Left ventricle myocardium superior (tissue), 1 donor: ENCODE measurements around the gene CAMSAP2. TPM values are rescaled to one million over a fixed set of nuclear protein-coding genes. Genes with fewer than 3 reads are reported as not detected.

Source experiments
- ATAC-seq: fragments of 200-7000 bp; cut with Tn5 transposase; one replicate; pipeline ENCODE4 v1.9.1; 2020; ENCODE audit warnings: mild to moderate bottlenecking, moderate library complexity
- DNase-seq: peaks from one replicate; pipeline ENCODE4 v3.0.0-alpha.2; 2020
- intact Hi-C: fragments of 100-400 bp; cut with micrococcal nuclease; formaldehyde crosslinking; loops from one replicate; pipeline ENCODE4 v1.11.0; 2022
- long read RNA-seq: library from polyadenylated mRNA; unstranded; transcript quantifications from one replicate; pipeline ENCODE4 v2.0.0, GENCODE V29; 2021
- total RNA-seq: library from RNA; stranded (reverse); fragmentation: NEBNext Ultra II Directional; extraction: Animal tissue kit (Norgen Biotek cat#: 25700); gene quantifications from one replicate; pipeline ENCODE4 v1.2.1, GENCODE V29; 2021
- donor health status: DM: no; HTN: yes; CAD: no; lungs with severe emphysema.

CAMSAP2 gene
- total RNA-seq, result 42.1 TPM
- long read RNA-seq, partial matches to known transcripts, result 9 of 9 reads
- long read RNA-seq, other reads (novel, unspliced or antisense), result 0 of 9 reads

GRCh38 chr1:200738327-200738948, at the start of gene CAMSAP2:
CAMSAP2 (plus strand) TSS chr1:200738893; CDS start chr1:200739828, 935 bp downstream.
- intact Hi-C loops, result no loop called here
- peak; percentile 92 for ATAC-seq
- DNase-seq, result peak; percentile 94

DNA sequence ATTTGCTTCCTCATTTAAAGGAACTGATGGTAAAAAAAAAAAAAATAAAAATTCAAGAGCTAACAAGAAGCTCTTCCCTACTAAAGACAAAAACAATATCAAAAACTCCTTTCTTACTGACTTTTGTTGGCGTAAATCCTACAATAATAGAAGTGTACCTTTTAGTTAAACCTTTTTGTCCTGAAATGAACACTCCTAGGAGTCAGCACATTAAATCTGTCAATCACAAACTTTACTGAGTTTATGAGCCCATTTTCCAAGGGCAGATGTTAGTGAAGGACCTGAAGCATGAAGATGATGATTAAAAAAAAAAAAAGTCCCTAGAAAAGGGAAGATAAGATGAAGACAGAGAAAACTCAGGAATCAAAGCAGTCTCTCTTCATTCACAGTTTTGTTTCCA, 46.4 kb upstream of the CAMSAP2 start:
- no peak for DNase-seq
- ATAC-seq, result no peak
- intact Hi-C loops, result no loop called here

- ATAC-seq (no peak), DNase-seq (no peak)
- intact Hi-C loops, result no loop called here
These were observed 45.4 kb upstream of the CAMSAP2 start for GRCh38 chr1:200693327-200693726.

- no peak for ATAC-seq
- intact Hi-C loops, result no loop called here
- no peak for DNase-seq
These were observed 44.0 kb upstream of the CAMSAP2 start for GRCh38 chr1:200694738-200695137.

DNA sequence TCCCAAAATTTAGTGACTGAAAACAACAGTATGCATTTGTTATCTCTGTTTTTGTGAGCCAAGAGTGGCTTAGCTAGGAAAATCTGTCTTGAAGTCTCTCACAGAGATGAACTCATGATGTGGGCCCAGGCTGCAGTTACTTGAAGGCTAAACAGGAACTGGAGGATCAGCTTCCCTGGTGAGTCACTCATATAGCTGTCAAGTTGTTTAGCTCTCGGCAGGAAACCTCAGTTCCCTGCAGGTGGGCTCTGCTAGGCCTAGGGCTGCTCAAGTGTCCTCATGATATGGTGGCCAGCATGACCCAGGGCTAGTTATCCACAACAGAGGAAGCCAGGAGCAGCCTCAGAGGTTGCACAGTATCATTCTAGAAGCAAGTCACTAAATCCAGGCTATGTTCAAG, 38.8 kb upstream of the CAMSAP2 start:
- DNase-seq, result no peak
- intact Hi-C loops, result no loop called here
- no peak for ATAC-seq

GRCh38 chr1:200704986-200705500, 33.6 kb upstream of the CAMSAP2 start:
- intact Hi-C loops, result no loop called here

DNA sequence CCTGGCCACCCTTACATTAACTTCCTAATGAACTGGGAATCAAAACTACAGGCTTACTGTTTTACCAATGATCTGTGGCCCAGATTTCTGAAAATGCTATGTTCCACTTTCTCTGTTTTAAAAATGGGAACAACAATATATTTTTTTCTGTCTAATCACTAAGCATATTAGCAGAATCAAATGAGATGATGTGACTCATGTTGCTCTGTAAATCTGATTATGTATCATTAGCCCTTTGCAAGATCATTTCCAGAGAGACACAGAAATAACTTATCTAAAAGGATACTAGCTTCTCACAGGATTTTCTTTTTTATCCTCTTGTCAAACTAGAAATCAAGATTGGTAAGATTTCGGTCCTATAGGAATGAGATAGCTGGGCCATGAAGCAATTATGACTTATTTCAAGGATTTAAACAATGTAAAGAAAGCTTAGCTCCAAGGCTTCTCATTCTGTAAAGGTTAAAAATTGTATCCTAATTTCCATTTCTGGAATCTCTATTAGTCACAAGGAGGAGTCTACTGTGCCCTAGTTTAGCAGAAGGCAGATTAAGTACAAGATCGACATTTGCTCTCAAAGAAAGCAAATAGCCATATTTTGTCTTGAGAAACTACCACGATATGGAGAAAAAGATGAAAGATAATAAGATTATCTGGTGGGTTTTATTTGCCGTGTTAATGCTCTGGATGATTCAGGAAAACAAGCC, 32.4 kb upstream of the CAMSAP2 start:
- no peak for DNase-seq
- ATAC-seq, result no peak
- intact Hi-C loops, result no loop called here

More at GRCh38 chr1:200704986-200705500, 33.6 kb upstream of the CAMSAP2 start:
- ATAC-seq (no peak), DNase-seq (no peak)

DNA sequence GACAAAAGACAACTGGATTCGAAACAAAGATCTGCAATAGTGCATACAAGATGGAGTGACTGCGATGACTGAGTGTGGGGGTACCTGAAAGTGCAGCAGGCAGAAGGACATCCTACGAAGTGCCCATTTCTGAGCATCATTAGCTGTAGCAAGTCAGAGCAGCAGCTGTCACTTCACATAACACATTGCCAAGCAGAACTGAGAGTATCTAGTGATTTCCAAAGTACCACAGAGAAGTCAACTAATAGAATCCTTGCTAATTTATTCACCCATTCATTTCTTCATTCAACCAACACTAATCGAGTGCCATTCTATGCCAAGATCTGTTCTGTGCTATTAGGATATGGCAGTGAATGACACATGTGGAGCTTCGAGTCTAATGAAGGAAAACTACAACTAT, 31.6 kb upstream of the CAMSAP2 start:
- DNase-seq, result no peak
- intact Hi-C loops, result no loop called here
- ATAC-seq, result no peak

DNA sequence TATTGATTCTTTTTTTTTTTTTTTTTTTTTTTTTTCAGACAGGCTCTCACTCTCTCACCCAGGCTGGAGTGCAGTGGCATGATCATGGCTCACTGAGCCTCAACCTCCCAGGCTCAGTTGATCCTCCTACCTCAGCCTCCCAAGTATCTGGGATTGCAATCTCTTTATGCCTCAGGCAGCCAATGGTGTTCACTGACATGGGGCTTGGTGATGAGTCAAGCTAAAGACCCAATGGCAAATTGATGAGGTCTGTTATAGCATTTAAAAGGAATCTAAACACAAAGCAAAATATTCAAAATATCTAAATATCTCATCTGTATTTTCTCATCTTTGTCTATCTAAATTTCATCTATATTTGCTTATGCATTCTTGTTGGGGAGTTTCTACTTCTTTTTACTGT, 30.5 kb upstream of the CAMSAP2 start:
- DNase-seq (no peak), ATAC-seq (no peak)
- intact Hi-C loops, result no loop called here

DNA sequence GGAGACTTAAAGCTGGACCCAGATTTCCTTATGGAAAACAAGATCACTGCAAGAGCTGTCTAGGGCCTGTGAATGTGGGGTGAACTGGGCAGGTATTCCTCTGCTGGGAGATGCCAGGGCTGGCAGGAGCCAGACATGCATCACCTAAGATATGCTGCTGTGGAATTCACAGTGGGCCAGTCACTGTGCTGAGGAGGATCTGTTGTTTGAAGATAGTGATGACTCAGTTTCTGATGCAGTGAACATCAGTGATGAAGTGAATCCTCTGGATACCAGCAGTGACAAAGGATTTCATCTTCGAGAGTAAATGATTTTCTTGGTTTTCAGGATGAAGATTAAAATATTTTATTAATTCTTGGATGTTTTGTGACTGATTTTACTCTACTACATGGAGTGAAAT, 29.9 kb upstream of the CAMSAP2 start:
- ATAC-seq (no peak), DNase-seq (no peak)
- intact Hi-C loops, result no loop called here

GRCh38 chr1:200710166-200710565, 28.5 kb upstream of the CAMSAP2 start:
- no peak for DNase-seq
- no peak for ATAC-seq
- intact Hi-C loops, result no loop called here

- DNase-seq (no peak), ATAC-seq (no peak)
- intact Hi-C loops, result no loop called here
These were observed 24.0 kb upstream of the CAMSAP2 start for GRCh38 chr1:200714504-200715187.

DNA sequence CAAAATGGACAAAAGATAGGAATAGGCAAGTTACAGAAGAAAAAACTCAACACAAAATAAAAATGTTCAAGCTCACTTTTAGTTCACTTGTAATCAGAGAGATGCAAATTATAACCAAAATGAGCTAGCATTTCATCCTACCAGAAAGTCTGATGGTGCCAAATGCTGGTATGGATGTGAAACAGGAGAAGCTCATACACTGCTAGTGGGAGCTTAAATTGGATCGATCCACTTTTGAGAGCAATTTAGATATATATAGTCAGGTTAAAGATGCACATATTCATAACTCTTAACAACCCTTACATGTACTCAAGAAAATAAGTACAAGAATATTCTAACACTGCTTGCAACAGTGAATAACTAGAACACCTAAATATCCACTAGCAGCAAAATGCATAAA, 18.5 kb upstream of the CAMSAP2 start:
- no peak for ATAC-seq
- intact Hi-C loops, result no loop called here
- DNase-seq, result no peak

DNA sequence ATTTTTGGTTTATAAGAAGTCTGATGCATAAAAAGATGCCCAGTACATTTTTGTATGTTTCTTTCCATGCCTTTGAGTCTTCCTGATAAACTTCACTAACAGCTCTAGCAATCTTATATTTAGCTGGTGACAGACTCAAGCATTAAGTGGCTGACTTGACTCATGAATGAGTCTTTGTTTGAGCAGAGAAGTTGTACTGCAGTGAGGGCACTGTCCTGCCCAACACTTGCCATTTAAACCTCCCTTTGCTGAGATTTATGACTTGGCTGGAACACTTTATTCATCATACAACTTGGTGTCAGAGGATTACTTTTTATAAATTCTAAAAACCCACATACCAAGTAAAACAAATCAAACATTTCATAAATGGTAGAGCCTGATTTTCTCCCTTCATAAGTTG, 14.6 kb upstream of the CAMSAP2 start:
- intact Hi-C loops, result no loop called here
- ATAC-seq, result no peak
- no peak for DNase-seq

- no peak for ATAC-seq
- intact Hi-C loops, result no loop called here
- DNase-seq, result no peak
These were observed 11.4 kb upstream of the CAMSAP2 start for GRCh38 chr1:200727257-200727656.

- intact Hi-C loops, result no loop called here
- DNase-seq (no peak), ATAC-seq (no peak)
These were observed 8.8 kb upstream of the CAMSAP2 start for GRCh38 chr1:200729863-200730262.

DNA sequence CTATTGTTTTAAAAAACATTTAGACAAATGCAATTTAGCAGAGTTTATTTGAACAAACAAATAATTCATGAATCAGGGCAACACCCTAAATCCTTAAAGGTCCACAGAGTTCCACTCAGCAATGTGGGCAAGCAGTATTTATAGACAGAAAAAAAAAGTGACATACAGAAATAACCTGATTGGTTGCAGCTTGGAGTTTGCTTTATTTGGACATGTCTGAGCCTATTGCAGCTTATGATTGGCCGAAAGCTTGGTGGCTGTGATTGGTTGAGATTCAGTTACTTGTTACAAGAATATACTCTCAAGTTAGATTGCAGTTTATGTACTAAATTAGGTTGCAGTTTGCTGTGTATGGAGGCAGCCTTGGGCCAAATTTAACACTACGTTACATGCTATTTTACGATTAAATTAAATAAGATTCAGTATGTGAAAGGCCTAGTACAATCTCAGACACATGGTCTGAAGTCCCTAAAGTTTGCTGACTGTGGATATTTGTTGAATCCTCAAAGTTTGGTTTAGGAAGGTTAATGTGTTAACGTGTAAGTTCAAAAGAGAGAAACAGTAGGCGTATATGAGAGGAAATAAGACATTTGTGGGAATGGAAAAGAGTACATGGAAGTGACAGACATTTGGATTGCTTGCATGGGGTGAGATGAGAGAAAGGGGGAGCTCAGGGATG, 6.9 kb upstream of the CAMSAP2 start:
- DNase-seq (no peak), ATAC-seq (no peak)
- intact Hi-C loops, result no loop called here

GRCh38 chr1:200732438-200732837, 6.3 kb upstream of the CAMSAP2 start:
- no peak for DNase-seq
- no peak for ATAC-seq
- intact Hi-C loops, result no loop called here

DNA sequence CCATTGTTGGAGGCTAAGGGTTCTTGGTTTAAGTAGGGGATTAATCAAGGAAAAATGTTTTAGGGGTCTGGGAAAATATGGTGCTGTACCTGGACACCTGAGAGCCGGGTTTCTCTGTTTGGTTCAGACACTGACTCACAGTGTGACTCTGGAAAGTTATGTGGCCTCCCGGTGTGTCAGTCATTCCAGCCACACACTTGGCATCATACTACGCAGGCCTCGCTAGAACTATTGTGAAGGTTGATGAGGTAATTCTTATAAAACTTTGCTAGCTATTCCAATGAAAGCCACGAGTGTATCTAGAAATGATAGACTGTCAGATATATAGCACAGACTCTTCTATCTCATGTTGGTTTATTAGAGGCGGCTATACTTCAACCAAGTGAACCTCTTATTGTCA, 4.8 kb upstream of the CAMSAP2 start:
- no peak for DNase-seq
- intact Hi-C loops, result no loop called here
- ATAC-seq, result no peak
